Ammon's horn (tissue), 1 donor: ENCODE measurements around the gene CYP2A13.
"Not testable (repeated sequence)": the region's sequence is repeated elsewhere in the genome, so short reads cannot be mapped to it uniquely, and the experiment has no call there.

ENCODE experiments used
- DNase-seq: peaks from one replicate; pipeline ENCODE4 v3.0.0-alpha.2; 2016; ENCODE audit warnings: low spot score

Gene CYP2A13, protein sequence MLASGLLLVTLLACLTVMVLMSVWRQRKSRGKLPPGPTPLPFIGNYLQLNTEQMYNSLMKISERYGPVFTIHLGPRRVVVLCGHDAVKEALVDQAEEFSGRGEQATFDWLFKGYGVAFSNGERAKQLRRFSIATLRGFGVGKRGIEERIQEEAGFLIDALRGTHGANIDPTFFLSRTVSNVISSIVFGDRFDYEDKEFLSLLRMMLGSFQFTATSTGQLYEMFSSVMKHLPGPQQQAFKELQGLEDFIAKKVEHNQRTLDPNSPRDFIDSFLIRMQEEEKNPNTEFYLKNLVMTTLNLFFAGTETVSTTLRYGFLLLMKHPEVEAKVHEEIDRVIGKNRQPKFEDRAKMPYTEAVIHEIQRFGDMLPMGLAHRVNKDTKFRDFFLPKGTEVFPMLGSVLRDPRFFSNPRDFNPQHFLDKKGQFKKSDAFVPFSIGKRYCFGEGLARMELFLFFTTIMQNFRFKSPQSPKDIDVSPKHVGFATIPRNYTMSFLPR

GRCh38 chr19:41088151-41088550, at the start of gene CYP2A13:
Gene CYP2A13 (plus strand): TSS chr19:41088451. CDS start chr19:41088472, 21 bp downstream.
- DNase-seq: no peak

DNA sequence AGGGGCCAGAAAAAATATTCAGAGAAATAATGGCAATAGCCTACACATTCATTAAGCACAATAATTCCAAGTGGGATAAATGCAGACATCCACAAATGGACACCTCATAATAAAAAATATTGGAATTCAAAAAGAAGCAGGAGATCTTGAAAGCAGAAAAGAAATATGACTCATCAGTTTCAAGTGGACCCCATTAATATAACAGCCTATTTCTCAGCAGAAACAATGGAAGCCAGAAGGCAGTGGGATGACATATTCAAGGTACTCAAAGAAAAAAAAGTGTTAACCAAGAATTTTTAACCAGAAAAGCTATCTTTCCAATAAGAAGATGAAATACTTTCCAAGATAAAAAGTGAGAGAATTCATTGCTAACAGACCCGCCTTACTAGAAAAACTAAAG, 48.4 kb upstream of the CYP2A13 start:
- DNase-seq: no peak

GRCh38 chr19:41045095-41045494, 43.2 kb upstream of the CYP2A13 start:
- DNase-seq: not testable (repeated sequence)

- no peak for DNase-seq
Observed at GRCh38 chr19:41050426-41050825, 37.8 kb upstream of the CYP2A13 start.

DNA sequence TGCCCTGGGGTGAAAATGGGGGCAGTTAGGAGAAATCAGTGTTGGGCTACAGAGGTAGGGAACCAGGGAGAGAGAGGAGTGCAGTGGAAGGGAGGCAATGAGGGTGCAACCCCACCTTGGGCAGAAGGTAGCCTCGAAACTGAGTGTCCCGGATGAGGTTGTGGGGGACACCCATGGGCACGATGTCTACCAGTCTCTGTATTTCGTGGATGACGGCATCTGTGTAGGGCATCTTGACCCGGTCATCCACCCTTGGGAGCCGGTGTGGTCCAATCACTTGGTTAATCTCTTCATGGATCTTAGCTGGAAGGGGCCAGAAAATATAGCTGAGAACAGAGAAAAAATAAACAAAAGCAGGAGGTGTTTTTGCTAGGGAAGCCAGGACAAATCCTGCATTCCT, 36.1 kb upstream of the CYP2A13 start:
- DNase-seq: not testable (repeated sequence)

DNA sequence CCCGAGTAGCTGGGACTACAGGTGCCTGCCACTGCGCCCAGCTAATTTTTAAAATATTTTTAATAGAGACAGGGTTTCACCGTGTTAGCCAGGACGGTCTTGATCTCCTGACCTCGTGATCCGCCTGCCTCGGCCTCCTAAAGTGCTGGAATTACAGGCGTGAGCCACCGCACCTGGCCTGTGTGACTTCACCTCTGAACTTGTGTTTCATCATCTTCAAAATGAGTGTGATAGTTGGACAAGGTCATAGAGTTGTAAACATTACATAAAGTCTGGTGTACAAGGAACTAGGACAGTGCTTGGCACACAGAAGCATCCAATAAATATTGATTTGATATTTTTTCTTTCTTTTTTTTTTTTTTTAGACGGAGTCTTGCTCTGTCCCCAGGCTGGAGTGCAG, 34.9 kb upstream of the CYP2A13 start:
- DNase-seq: not testable (repeated sequence)

DNA sequence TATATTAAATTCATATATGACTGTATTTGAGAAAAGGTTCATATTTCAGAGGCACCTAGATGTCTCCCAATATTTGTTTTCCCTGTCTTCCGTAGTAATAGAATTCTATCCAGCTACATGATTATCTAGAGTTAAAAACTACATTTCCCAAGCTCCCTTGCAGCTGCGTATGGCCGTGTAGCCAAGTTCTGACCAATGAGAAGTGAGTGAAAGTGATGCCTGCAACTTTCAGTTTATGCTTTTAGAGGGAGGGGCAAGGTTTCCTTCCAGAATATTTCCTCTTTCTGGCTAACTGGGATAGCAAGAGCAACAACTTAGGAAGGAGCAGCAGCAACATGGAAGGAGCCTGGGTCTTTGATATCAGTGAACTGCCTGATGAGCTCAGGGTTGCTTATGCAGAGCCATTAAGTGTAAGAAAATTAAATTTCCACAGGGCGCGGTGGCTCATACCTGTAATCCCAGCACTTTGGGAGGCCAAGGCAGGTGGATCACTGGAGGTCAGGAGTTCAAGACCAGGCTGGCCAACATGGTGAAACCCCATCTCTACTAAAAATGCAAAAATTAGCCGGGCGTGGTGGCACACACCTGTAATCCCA, 23.2 kb upstream of the CYP2A13 start:
- no peak for DNase-seq

DNA sequence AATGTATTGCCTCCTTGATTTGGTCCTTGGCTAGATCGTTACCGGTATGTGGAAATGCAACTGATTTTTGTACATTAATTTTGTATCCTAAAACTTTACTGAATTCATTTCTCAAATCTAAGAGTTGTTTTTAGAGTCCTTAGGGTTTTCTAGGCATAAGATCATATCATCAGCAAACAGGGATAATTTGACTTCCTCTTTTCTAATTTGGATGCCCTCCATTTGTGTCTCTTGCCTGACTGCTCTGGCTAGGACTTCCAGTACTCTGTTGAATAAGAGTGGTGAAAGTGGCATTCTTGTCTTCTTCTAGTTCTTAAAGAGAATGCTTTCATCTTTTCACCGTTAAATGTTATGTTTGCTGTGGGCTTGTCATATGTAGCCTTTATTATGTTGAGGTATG, 12.0 kb upstream of the CYP2A13 start:
- no peak for DNase-seq

DNA sequence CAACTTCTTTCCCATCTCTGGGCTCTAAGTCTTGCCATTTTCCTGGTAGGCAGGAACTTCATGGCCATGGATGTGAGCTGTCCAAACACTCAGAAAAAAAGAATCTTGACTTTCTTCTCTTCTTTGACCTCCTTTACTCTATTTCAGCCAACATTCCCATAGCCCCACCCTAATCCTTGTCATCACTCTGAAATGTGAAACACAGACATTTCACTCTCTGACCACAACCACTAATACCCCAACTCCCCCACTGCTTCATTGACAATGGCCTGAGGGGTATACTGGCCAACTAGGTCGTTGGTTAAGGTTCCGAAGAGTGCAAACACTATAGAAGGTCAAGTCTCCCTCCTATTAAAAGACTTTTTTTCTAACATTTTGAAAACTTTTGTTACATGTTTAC, 4.7 kb upstream of the CYP2A13 start:
- no peak for DNase-seq

DNA sequence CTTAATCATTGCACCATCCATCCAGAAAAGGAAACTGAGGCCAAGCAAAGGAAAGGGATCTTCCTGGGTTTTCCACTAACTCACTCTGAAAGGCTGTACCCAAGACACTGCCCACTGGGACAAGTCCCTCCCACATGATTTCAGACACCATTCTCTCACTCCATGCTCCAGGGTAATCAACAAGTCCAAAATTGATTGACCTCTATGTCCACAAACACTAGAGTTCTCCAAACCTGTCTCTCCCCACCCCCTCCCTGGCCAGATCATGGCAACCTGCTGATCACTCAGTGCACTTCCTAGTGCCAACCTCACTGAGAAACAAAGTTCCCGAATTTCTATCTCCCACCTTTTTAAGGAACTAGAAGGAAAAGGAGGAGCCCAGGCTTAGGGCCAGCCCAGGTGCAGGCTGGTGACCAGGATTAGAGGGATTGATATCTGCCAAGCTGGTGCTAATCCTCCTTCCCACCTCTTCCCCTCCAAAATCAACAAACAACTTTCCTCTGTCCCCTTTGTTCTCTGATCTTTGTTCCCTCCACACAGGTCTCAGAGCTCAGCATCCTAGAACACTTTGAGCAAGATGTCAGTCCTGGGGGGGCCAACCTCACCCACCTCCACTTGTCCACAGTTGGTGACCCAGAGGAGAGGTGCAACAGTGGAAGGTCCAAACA, 2.4 kb upstream of the CYP2A13 start:
- DNase-seq: no peak

- DNase-seq: no peak
Observed at GRCh38 chr19:41089959-41090358, 1.7 kb downstream of the CYP2A13 start.

DNA sequence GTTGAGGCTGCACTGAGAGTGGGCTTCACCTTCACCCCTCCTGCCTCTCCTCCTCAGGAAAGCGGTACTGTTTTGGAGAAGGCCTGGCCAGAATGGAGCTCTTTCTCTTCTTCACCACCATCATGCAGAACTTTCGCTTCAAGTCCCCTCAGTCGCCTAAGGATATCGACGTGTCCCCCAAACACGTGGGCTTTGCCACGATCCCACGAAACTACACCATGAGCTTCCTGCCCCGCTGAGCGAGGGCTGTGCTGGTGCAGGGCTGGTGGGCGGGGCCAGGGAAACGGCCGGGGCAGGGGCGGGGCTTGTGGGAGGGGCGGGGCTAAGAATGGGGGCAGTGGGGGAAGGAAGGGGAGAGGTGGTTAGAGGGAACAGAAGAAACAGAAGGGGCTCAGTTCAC, 7.5 kb downstream of the CYP2A13 start:
- no peak for DNase-seq

DNA sequence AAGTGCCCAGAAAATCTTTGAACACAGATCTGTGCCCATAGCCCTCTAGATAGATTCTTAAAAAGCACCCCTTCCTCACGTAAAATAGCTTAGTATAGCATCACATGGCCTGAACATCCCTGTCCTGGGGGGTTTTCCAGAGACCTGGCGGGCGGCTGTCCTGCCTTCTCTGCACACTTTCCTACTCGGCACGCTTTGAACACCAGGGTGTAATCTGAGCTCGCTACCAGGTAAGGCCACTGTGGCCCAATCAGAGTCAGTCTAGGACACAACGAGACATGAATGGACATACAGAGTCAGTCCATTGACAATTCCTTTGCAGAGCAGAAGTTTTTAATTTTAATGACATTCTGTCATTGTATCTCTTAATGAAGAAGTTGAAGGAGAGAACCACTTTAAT, 8.1 kb downstream of the CYP2A13 start:
- no peak for DNase-seq

DNA sequence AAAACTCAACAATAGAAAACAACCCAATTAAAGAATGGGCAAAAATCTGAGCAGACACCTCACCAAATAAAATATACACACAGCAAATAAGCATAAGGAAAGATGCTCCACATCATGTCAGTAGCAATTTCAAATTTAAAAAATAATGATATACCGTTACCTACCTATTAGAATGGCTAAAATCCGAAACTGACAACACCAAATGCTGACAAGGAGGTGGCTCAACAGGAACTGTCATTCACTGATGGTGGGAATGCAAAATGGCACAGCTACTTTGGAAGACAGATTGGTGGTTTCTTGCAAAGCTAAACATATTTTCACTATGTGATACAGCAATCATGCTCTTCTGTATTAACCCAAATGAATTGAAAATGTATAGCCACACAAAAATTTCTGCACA, 9.1 kb downstream of the CYP2A13 start:
- DNase-seq: no peak

DNA sequence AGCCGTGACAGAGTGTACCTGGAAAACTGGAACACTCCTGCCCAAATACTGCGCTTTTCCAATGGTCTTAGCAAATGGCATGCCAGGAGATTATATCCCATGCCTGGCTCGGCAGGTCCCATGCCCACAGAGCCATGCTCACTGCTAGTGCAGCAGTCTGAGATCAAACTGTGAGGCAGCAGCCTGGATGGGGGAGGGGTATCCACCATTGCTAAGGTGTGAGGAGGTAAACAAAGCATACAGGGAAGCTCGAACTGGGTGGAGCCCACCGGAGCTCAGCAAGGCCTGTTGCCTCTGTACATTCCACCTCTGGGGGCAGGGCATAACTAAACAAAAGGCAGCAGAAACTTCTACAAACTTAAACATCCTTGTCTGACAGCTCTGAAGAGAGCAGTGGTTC, 10.5 kb downstream of the CYP2A13 start:
- no peak for DNase-seq

GRCh38 chr19:41102210-41102609, 14.0 kb downstream of the CYP2A13 start:
- not testable (repeated sequence) for DNase-seq

DNA sequence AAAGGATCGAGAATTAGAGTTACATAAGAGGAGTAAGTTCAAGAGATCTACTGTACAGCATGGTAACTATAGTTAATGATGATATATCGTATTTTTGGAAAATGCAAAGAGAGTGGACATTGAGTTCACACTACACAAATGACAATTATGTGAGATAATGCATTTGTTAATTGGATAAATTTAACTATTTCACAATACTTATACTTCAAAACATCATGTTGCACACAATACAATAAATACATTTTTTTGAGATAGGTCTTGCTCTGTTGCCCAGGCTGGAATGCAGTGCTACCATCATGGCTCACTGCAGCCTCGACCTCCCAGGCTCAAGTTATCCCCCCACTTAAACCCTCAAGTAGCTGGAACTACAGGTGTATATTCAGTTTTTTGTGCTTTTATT, 17.9 kb downstream of the CYP2A13 start:
- no peak for DNase-seq

GRCh38 chr19:41111296-41111695, 23.0 kb downstream of the CYP2A13 start:
- DNase-seq: no peak

- no peak for DNase-seq
Observed at GRCh38 chr19:41111750-41112295, 23.6 kb downstream of the CYP2A13 start.

- DNase-seq: no peak
Observed at GRCh38 chr19:41112728-41113290, 24.6 kb downstream of the CYP2A13 start.

GRCh38 chr19:41114132-41114531, 25.9 kb downstream of the CYP2A13 start, which contains the start of gene CYP2F1:
Gene CYP2F1 (plus strand): TSS chr19:41114432. CDS start chr19:41116189, 1,757 bp downstream.
- no peak for DNase-seq

GRCh38 chr19:41116261-41116660, 28.0 kb downstream of the CYP2A13 start:
- no peak for DNase-seq
